ENCODE results near the gene PILRA.

Gene PILRA

GRCh38 chr7:100352984-100353684 is 20.2 kb upstream of the PILRA start:
- no peak overlapping the region for H3K4me3 ChIP-seq
- no peak for DNase-seq
- peaks cover 68 to 98% (median 93%) of the 10 kb centered on the region in 3 donors for H3K36me3 ChIP-seq
- intact Hi-C loops (cut with DNase I; ENCODE audit: low total_unique reads): no loop called here
- no peak overlapping the region for H3K27ac ChIP-seq
- no peaks in the 10 kb centered on the region for H3K27me3 ChIP-seq
- TF ChIP-seq, protein P1, sequence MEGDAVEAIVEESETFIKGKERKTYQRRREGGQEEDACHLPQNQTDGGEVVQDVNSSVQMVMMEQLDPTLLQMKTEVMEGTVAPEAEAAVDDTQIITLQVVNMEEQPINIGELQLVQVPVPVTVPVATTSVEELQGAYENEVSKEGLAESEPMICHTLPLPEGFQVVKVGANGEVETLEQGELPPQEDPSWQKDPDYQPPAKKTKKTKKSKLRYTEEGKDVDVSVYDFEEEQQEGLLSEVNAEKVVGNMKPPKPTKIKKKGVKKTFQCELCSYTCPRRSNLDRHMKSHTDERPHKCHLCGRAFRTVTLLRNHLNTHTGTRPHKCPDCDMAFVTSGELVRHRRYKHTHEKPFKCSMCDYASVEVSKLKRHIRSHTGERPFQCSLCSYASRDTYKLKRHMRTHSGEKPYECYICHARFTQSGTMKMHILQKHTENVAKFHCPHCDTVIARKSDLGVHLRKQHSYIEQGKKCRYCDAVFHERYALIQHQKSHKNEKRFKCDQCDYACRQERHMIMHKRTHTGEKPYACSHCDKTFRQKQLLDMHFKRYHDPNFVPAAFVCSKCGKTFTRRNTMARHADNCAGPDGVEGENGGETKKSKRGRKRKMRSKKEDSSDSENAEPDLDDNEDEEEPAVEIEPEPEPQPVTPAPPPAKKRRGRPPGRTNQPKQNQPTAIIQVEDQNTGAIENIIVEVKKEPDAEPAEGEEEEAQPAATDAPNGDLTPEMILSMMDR (IDR thresholded peaks at IDR 0.05): no peak
- no peaks in the 10 kb centered on the region for H3K9me3 ChIP-seq
- H3K4me1 ChIP-seq: no peaks in the 10 kb centered on the region

DNA sequence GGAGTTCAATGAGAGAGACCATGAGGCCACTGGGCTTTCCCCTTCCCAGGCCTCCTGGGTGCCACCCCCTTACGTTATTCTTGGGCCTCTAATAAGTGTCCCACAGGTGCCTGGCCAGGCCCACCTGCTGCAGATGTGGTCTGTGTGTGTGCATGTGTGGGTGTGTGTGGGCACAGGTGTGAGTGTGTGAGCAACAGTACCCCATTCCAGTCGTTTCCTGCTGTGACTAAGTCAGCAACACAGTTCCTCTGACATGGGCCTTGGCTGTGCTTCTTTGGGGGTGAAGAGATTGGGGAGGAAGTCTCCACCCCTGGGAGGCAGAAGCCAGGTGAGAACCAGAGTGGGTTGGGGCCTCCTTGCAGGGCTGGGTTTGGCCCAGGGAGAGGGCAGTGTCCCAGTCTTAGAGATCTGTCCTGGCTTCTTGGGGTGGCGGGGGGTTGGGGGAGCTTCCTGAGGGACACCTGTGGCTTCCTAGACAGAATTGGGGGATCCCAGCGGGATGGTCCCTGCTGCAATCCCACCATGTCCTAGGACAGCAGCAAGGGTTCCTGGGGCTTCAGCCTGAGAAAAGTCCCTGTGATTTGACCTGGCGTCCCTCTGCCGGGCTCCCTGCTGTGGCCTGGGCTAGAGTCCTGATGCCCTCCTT is 19.5 kb upstream of the PILRA start:
- no peaks in the 10 kb centered on the region for H3K27me3 ChIP-seq
- peaks cover 72 to 98% (median 95%) of the 10 kb centered on the region in 3 donors for H3K36me3 ChIP-seq
- H3K4me1 ChIP-seq: no peaks in the 10 kb centered on the region
- no peak for DNase-seq
- intact Hi-C loops (cut with DNase I; ENCODE audit: low total_unique reads): no loop called here
- TF ChIP-seq, protein P1 (IDR thresholded peaks at IDR 0.05): no peak
- no peak overlapping the region for H3K27ac ChIP-seq
- H3K4me3 ChIP-seq: no peak overlapping the region
- H3K9me3 ChIP-seq: no peaks in the 10 kb centered on the region

DNA sequence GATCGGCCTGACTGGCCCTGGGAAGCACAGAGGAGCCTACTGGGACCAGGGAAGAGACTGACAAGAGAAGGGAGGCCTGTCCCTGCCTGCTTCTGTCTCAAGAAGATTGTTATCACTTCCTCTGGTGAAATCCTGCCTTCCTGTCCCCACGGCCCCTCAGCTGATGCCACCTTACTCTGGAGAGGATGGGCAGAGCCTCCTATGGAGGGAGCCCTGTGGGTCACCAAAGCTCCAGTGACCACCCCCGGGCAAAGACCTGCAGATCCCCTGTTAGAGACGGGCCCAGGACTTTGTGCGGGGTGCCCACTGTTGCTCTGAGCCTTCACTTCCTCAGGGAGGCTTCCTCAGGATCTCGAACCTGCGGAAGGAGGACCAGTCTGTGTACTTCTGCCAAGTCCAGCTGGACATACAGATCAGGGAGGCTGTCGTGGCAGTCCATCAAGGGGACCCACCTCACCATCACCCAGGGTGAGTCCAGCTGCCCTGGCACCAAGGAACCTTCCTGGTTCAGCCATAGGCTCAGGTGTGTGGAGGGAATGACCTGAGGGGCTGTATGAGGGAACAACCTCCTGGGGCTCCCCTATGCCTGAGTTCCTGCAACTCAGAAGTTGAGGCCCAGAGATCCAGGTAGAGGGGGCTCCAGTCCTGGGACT is 16.7 kb upstream of the PILRA start:
- Histone ChIP-seq H3K4me3 (no peak overlapping the region), H3K36me3 (peaks cover 82 to 100% (median 98%) of the 10 kb centered on the region in 3 donors), H3K4me1 (no peaks in the 10 kb centered on the region), H3K27me3 (no peaks in the 10 kb centered on the region), H3K27ac (no peak overlapping the region), H3K9me3 (no peaks in the 10 kb centered on the region)
- TF ChIP-seq, protein P1 (IDR thresholded peaks at IDR 0.05): no peak
- DNase-seq: no peak
- intact Hi-C loops (cut with DNase I; ENCODE audit: low total_unique reads): no loop called here

GRCh38 chr7:100357131-100357561 is 16.1 kb upstream of the PILRA start:
- Histone ChIP-seq H3K27me3 (no peaks in the 10 kb centered on the region), H3K27ac (no peak overlapping the region), H3K36me3 (peaks cover 83 to 100% (median 98%) of the 10 kb centered on the region in 3 donors), H3K4me3 (no peak overlapping the region), H3K9me3 (no peaks in the 10 kb centered on the region), H3K4me1 (no peaks in the 10 kb centered on the region)
- TF ChIP-seq, protein P1 (IDR thresholded peaks at IDR 0.05): no peak
- intact Hi-C loops (cut with DNase I; ENCODE audit: low total_unique reads): no loop called here
- DNase-seq: no peak

GRCh38 chr7:100358027-100358856 is 15.0 kb upstream of the PILRA start, which contains the start of gene PILRB:
Gene PILRB, plus strand, starts transcription at chr7:100358117. Its CDS starts 186 bp downstream, at chr7:100358303.
- Histone ChIP-seq H3K27ac (no peak within 1 kb of the TSS), H3K4me3 (no peak within 1 kb of the TSS)
- TF ChIP-seq, protein P1 (IDR thresholded peaks at IDR 0.05): no peak

More at GRCh38 chr7:100358027-100358856, 15.0 kb upstream of the PILRA start, which contains the start of gene PILRB:
- intact Hi-C loops (cut with DNase I; ENCODE audit: low total_unique reads): no loop called here
- no peaks in the 10 kb centered on the region for H3K27me3 ChIP-seq
- H3K9me3 ChIP-seq: no peaks in the 10 kb centered on the region
- no peaks in the 10 kb centered on the region for H3K4me1 ChIP-seq
- H3K36me3 ChIP-seq: peaks cover 73 to 100% (median 96%) of the 10 kb centered on the region in 3 donors
- DNase-seq: no peak
